Fibroblast of mammary gland (primary cell): ENCODE data around the gene NTMT2.

Source experiments
- DNase-seq: peaks from one replicate; pipeline ENCODE4 v3.0.0-alpha.2; 2010; ENCODE audit warnings: low read depth
- H3K4me3 ChIP-seq: 2 replicates; pipeline ENCODE4 v1.5.1; 2011; ENCODE audit warnings: low read depth, mild to moderate bottlenecking, low read length, moderate library complexity; ENCODE audit not compliant: control insufficient read depth
- TF ChIP-seq, protein P1 (sequence below): conservative IDR thresholded peaks from 2 replicates; pipeline ENCODE4 v1.5.1; 2011; ENCODE audit warnings: low read depth, low read length, inconsistent platforms; ENCODE audit not compliant: control insufficient read depth, insufficient read depth

NTMT2 gene

DNA sequence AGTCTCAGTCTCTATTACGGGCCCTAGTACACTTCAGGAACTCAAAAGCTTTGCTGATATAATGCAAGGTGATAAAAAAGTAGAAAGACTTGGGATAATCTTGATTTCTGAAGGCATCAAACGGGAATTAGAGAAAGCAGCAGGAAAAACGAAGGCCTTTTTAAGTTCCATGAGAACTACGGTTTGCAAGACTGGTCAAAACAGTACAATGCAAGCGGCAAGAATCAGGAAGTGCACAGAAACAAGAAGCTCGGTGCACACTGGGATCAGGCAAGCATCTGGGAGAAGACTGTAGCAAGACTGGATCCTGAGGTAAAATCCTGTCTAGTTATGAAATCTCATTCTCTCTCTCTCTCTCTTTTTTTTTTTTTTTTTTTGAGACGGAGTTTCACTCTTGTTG lies 28.6 kb downstream of the NTMT2 start:
- TF ChIP-seq, protein P1, sequence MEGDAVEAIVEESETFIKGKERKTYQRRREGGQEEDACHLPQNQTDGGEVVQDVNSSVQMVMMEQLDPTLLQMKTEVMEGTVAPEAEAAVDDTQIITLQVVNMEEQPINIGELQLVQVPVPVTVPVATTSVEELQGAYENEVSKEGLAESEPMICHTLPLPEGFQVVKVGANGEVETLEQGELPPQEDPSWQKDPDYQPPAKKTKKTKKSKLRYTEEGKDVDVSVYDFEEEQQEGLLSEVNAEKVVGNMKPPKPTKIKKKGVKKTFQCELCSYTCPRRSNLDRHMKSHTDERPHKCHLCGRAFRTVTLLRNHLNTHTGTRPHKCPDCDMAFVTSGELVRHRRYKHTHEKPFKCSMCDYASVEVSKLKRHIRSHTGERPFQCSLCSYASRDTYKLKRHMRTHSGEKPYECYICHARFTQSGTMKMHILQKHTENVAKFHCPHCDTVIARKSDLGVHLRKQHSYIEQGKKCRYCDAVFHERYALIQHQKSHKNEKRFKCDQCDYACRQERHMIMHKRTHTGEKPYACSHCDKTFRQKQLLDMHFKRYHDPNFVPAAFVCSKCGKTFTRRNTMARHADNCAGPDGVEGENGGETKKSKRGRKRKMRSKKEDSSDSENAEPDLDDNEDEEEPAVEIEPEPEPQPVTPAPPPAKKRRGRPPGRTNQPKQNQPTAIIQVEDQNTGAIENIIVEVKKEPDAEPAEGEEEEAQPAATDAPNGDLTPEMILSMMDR: no peak
- no peak overlapping the region for H3K4me3 ChIP-seq
- DNase-seq: no peak

DNA sequence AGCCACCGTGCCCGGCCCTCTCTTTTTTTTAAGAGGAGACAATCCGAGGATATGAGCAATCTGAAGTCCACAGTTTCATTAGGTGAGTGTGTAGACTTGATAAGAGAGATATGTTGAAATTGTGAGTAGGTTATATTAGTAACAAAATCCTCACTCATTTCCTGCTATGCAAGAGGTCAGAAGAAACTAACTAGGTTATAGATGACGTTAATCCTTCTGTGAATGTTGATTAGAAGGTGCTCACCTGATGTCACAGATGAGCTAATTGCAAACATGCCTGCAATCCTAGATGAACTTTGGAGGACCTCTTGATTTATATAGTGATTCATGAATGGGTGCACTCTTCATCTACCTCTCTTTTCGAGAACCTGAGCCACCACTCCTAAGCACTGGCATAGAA lies 29.3 kb downstream of the NTMT2 start:
- TF ChIP-seq, protein P1: no peak
- peak; percentile 15 for DNase-seq

DNA sequence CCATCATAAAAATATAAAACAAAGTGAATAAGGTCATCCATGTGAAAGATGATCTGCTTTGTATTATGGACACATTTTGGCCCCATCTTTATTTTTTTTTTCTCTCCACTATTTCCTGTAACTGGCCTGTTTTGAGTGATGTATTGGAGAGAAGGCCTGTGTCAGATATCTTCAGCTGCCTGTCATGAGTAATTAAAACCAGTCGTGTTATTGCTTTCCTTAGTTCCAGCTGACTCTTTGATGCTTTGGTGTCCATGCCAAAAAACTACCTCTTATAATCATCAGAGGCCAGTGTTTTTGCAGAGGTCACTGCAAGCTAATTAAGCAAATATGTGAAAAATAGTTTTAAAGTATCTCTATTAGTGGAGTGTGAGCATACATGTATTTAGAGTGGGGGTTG lies 29.7 kb downstream of the NTMT2 start:
- H3K4me3 ChIP-seq: no peak overlapping the region
- DNase-seq: no peak
- TF ChIP-seq, protein P1: no peak

More for the DNA sequence above, 29.3 kb downstream of the NTMT2 start:
- H3K4me3 ChIP-seq: no peak overlapping the region

DNA sequence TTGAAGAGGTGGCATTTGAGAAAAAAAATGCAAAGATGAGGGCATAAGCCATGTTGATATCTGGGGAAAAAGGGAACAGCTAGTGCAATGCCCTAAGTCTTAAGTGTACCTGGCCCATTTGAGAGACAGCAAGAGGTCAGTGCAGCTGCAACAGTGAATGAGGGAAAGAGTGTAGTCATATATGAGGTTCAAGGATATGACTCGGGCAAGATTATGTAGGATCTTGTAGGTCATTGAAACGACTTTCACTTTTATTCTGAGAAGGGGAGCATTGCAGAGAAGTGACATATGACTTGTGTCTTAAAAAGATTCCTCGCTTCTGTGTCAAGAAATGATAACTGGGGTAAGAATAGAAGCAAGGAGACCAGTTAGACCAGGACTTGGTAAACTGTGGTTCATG lies 31.0 kb downstream of the NTMT2 start:
- DNase-seq: no peak
- no peak overlapping the region for H3K4me3 ChIP-seq
- TF ChIP-seq, protein P1: no peak

DNA sequence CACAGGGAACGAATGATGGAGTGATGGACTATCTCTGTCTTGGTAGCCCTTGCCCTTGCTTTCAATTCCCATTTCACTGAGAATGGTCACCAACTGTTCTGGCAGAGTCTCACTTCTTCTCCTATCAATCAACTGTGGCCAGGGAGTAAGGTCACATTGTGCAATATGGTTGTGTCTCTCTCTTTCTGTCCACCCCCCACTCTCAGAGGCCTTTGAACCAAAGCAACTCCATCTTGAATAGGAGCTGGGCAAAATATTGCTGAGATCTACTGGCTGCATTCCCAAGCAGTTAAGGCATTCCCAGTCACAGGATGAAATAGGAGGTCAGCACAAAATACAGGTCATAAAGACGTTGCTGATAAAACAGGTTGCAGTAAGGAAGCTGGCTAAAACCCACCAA lies 36.7 kb downstream of the NTMT2 start:
- no peak for DNase-seq
- TF ChIP-seq, protein P1: no peak
- H3K4me3 ChIP-seq: no peak overlapping the region

DNA sequence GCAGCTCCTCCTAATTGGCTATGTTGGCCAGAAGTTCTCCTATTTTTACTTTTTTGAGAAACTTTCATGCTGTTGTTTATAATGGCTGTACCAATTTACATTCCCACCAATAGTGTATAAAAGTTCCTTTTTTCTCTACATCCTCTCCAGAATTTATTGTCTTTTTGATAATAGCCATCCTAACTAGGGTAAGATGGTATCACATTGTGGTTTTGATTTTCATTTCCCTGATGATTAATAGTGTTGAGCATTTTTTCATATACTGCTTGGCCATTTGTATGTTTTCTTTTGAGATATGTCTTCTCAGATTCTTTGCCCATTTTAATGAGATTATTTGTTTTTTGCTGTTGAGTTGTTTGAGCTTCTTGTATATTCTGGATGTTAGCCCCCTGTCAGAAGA lies 46.8 kb downstream of the NTMT2 start:
- no peak for DNase-seq
- TF ChIP-seq, protein P1: no peak

DNA sequence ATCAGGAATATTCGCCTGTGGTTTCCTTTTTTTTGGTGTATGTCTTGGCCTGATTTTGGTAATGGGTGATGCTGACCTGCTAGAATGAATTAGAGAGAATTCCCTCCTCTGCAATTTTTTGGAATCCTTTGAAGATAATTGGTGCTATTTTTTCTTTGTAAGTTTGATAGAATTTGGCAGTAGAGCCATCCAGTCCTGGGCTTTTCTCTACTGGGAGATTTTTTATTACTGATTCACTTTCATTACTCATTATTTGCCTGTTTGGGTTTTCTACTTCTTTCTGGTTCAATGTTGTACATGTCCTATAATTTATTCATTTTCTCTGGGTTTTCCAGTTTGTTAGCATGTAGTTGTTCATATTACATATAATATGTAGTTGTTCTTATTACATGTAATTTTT lies 48.7 kb downstream of the NTMT2 start:
- DNase-seq: no peak
- H3K4me3 ChIP-seq: no peak overlapping the region
- TF ChIP-seq, protein P1: no peak

More for the DNA sequence above, 46.8 kb downstream of the NTMT2 start:
- no peak overlapping the region for H3K4me3 ChIP-seq
